ENCODE data around the gene RTN4R.
A peak's percentile ranks its signal among the peaks of the same experiment; 100 is the strongest.

The RTN4R gene

DNA sequence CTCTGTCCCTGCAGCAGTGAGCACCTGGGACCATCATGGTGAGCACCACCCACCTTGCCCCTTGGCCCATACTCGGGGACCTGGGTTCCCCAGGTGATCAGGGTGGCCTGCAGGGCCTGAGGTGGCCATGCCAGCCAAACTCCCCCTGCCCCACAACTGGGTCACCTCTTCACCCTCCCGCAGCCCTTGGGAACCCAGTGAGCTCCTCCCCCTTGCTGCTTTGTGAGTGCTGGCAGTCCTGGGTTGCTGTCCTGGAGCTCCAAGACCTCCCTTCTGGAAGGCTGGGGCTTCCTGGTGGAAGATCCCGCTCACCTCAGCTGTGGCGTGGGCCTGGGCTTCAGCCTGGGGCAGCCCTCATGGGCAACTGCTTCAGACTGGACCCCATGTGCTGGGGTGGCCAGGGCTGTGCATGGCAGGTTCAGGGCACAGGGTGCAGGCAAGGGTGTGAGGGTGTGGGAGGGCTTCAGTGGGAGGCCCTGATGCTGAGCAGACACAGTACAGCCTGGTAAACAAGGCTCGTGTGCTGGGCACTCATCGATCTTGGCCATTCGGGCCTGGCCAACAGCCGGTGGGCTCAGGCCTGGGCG, 57.6 kb downstream of the RTN4R start:
- Histone ChIP-seq H3K4me1 (ENCODE audit: control insufficient read depth in 1 of 2, insufficient read depth in 1 of 2, low read depth in 1 of 2, low read length in 1 of 2) (peaks cover 13 to 17% of the 10 kb centered on the region in 2 experiments), H3K27me3 (no peaks in the 10 kb centered on the region), H3K36me3 (no peaks in the 10 kb centered on the region), H3K4me3 (ENCODE audit: low read depth in 1 of 2, low read length in 1 of 2) (no peak overlapping the region), H3K27ac (no peak overlapping the region), H3K9me3 (no peaks in the 10 kb centered on the region)
- TF ChIP-seq, protein P1, sequence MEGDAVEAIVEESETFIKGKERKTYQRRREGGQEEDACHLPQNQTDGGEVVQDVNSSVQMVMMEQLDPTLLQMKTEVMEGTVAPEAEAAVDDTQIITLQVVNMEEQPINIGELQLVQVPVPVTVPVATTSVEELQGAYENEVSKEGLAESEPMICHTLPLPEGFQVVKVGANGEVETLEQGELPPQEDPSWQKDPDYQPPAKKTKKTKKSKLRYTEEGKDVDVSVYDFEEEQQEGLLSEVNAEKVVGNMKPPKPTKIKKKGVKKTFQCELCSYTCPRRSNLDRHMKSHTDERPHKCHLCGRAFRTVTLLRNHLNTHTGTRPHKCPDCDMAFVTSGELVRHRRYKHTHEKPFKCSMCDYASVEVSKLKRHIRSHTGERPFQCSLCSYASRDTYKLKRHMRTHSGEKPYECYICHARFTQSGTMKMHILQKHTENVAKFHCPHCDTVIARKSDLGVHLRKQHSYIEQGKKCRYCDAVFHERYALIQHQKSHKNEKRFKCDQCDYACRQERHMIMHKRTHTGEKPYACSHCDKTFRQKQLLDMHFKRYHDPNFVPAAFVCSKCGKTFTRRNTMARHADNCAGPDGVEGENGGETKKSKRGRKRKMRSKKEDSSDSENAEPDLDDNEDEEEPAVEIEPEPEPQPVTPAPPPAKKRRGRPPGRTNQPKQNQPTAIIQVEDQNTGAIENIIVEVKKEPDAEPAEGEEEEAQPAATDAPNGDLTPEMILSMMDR (IDR thresholded peaks at IDR 0.05), result no peak

DNA sequence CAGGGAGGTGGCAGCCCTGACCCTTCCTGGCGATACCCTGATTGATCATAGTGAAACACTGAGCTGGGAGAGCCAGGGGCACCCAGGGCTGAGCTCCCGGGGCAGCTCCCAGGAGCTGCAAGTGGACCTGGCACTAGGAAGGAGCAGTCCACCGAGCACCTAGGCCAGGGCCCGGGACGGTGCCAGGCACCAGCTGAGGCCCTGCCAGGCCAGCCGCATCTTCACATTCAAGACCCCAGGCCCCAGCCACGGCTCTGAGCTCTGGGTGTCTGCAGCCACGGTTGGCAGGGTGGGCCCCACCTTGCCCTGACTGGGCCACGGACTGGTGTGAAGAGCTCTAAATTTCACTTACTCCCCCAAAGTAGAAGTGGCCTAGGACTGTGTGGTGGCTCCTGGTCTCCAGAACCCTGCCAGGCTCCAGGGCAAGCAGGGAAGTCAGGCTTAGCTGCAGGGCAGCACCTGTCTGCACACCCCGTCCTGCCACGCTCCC, 58.3 kb downstream of the RTN4R start:
- H3K36me3 ChIP-seq, result no peaks in the 10 kb centered on the region
- TF ChIP-seq, protein P1 (IDR thresholded peaks at IDR 0.05), result no peak
- H3K4me3 ChIP-seq (ENCODE audit: low read depth in 1 of 2, low read length in 1 of 2), result no peak overlapping the region
- no peak overlapping the region for H3K27ac ChIP-seq
- no peaks in the 10 kb centered on the region for H3K27me3 ChIP-seq
- peaks cover 13 to 17% of the 10 kb centered on the region in 2 experiments for H3K4me1 ChIP-seq (ENCODE audit: control insufficient read depth in 1 of 2, insufficient read depth in 1 of 2, low read depth in 1 of 2, low read length in 1 of 2)
- no peaks in the 10 kb centered on the region for H3K9me3 ChIP-seq

DNA sequence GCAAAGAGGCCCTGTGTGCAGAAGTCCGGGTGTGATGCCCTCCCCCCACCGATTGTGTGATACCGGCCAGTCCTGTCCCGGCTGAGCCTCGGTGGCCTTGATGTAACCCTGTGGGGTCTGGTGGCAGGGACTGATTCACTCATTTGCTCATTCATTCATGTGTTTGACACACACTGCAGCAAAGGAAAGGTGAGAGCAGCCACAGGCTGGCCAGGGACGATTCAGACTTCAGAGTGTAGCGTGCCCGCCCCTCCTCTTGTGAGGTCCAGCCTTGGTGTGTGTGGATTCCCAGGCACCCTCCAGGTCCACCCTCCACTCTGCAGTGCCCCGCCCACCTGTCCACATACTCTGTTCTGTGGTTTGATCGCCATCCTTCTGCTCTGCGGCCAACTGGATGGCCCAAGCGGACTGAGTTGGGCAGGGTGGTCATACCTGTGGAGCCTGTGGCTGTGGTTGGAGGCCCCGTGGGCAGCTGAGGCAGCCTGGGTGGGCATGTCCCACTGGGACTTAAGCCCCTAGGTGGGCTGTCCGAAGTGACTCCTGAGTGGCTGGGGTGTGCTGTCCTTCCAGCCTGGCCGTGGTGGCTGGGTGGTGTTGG, 59.3 kb downstream of the RTN4R start:
- TF ChIP-seq, protein P1 (IDR thresholded peaks at IDR 0.05), result no peak
- peaks cover 13 to 17% of the 10 kb centered on the region in 2 experiments for H3K4me1 ChIP-seq (ENCODE audit: control insufficient read depth in 1 of 2, insufficient read depth in 1 of 2, low read depth in 1 of 2, low read length in 1 of 2)
- no peaks in the 10 kb centered on the region for H3K27me3 ChIP-seq
- H3K4me3 ChIP-seq (ENCODE audit: low read depth in 1 of 2, low read length in 1 of 2), result no peak overlapping the region
- H3K9me3 ChIP-seq, result no peaks in the 10 kb centered on the region
- H3K36me3 ChIP-seq, result no peaks in the 10 kb centered on the region
- no peak overlapping the region for H3K27ac ChIP-seq

DNA sequence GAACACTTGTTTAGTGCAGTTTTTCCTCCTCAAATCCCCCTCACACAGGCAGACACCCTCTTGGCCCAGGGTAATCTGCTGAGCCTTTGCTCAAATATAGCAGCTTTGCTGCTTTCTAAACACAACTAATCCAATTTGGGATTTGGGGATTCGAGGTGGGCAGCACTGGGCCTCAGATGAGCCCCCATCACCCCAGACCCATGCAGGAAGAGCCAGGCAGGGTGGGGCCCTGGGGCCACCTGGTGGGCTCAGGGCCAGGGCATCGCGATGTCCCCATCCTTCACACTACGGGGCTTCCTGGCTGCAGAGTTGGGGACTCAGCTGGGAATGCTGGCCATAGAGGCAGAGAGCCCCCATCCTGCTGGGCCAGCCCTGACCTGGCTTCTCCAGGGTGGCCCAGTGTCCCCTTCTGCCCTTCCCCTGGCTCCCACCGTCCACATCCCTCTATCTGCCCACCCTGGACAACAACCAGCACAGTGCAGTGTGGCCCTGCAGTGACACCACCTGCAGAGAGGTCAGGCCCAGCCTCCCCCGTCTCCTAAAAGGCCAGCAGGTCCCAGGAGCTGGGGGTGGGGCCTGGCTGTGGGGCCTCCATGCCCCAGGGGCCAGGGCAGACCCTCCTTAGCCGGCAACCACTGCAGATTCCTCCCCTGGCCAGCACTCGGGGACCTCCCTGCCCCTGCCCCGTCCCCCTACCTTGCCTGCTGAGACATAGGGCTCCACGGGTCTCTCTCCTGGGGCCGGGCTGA, 60.7 kb downstream of the RTN4R start:
- no peak overlapping the region for H3K4me3 ChIP-seq (ENCODE audit: low read depth in 1 of 2, low read length in 1 of 2)
- peaks cover 13 to 17% of the 10 kb centered on the region in 2 experiments for H3K4me1 ChIP-seq (ENCODE audit: control insufficient read depth in 1 of 2, insufficient read depth in 1 of 2, low read depth in 1 of 2, low read length in 1 of 2)
- H3K36me3 ChIP-seq, result no peaks in the 10 kb centered on the region
- TF ChIP-seq, protein P1 (IDR thresholded peaks at IDR 0.05), result no peak
- no peak overlapping the region for H3K27ac ChIP-seq
- no peaks in the 10 kb centered on the region for H3K9me3 ChIP-seq
- no peaks in the 10 kb centered on the region for H3K27me3 ChIP-seq

DNA sequence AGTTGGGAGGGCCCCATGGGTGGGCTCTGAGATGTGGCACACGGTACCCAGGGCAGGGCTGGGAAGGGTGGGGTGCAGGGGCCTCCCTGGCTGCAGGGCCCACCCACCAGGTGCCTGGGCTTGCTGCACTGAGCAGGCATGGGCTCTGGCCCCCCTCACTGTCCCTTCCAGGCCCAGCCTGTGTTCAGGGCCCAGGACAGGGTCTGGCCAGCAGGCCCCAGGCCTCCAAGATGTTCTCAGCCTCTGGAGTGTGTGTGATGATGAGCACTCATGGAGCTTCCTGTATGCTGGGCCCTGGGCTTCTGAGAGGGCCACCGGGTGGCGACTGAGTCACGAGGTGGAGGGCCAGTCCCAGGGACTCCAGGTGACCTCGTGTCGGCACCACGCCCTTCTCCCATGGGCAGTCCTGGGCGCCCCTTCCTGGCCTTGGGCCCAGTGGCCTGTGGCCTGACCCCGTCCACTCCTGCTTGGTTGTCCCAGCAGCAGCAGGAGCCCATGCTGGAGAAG, 61.4 kb downstream of the RTN4R start:
- Histone ChIP-seq H3K27ac (peak overlapping the region; percentile 13), H3K4me1 (ENCODE audit: control insufficient read depth in 1 of 2, insufficient read depth in 1 of 2, low read depth in 1 of 2, low read length in 1 of 2) (peaks cover 13 to 17% of the 10 kb centered on the region in 2 experiments), H3K9me3 (no peaks in the 10 kb centered on the region), H3K27me3 (no peaks in the 10 kb centered on the region), H3K36me3 (no peaks in the 10 kb centered on the region), H3K4me3 (ENCODE audit: low read depth in 1 of 2, low read length in 1 of 2) (peak overlapping the region; percentile 43 to 45)
- TF ChIP-seq, protein P1 (IDR thresholded peaks at IDR 0.05), result no peak

Data from neutrophil (primary cell).